ENCODE measurements around the gene ANKRD6.

The ANKRD6 gene

GRCh38 chr6:89505847-89506246 lies 72.9 kb downstream of the ANKRD6 start:
- no peak for DNase-seq (ENCODE audit: low read depth, low spot score)
- H3K27ac ChIP-seq = no peak overlapping the region

- no peak overlapping the region for H3K27ac ChIP-seq
- no peak for DNase-seq (ENCODE audit: low read depth, low spot score)
Observed at GRCh38 chr6:89506716-89507617, 74.0 kb downstream of the ANKRD6 start.

- no peak overlapping the region for H3K27ac ChIP-seq
- no peak for DNase-seq (ENCODE audit: low read depth, low spot score)
Observed at GRCh38 chr6:89508755-89509563, 76.0 kb downstream of the ANKRD6 start.

- no peak for DNase-seq (ENCODE audit: low read depth, low spot score)
- H3K27ac ChIP-seq = no peak overlapping the region
Observed at GRCh38 chr6:89509777-89510281, 76.9 kb downstream of the ANKRD6 start.

GRCh38 chr6:89510393-89510792 lies 77.4 kb downstream of the ANKRD6 start:
- H3K27ac ChIP-seq = no peak overlapping the region
- no peak for DNase-seq (ENCODE audit: low read depth, low spot score)

- H3K27ac ChIP-seq = peak overlapping the region; percentile 5
- DNase-seq (ENCODE audit: low read depth, low spot score) = no peak
Observed at GRCh38 chr6:89518352-89519055, 85.6 kb downstream of the ANKRD6 start.

GRCh38 chr6:89520736-89521135 lies 87.8 kb downstream of the ANKRD6 start:
- H3K27ac ChIP-seq = no peak overlapping the region
- no peak for DNase-seq (ENCODE audit: low read depth, low spot score)

- DNase-seq (ENCODE audit: low read depth, low spot score) = no peak
- no peak overlapping the region for H3K27ac ChIP-seq
Observed at GRCh38 chr6:89522778-89523177, 89.8 kb downstream of the ANKRD6 start.

- DNase-seq (ENCODE audit: low read depth, low spot score) = no peak
- H3K27ac ChIP-seq = no peak overlapping the region
Observed at GRCh38 chr6:89525786-89526562, 93.0 kb downstream of the ANKRD6 start.

- DNase-seq (ENCODE audit: low read depth, low spot score) = no peak
- H3K27ac ChIP-seq = no peak overlapping the region
Observed at GRCh38 chr6:89526563-89526869, 93.6 kb downstream of the ANKRD6 start.

GRCh38 chr6:89527634-89528033 lies 94.7 kb downstream of the ANKRD6 start:
- no peak for DNase-seq (ENCODE audit: low read depth, low spot score)

GRCh38 chr6:89528866-89529265 lies 95.9 kb downstream of the ANKRD6 start:
- no peak for DNase-seq (ENCODE audit: low read depth, low spot score)
- H3K27ac ChIP-seq = no peak overlapping the region

More at GRCh38 chr6:89527634-89528033, 94.7 kb downstream of the ANKRD6 start:
- no peak overlapping the region for H3K27ac ChIP-seq

- H3K27ac ChIP-seq = no peak overlapping the region
- DNase-seq (ENCODE audit: low read depth, low spot score) = no peak
Observed at GRCh38 chr6:89530982-89531381, 98.0 kb downstream of the ANKRD6 start.

- H3K27ac ChIP-seq = no peak overlapping the region
- DNase-seq (ENCODE audit: low read depth, low spot score) = no peak
Observed at GRCh38 chr6:89536231-89536630, 103.3 kb downstream of the ANKRD6 start.

GRCh38 chr6:89539779-89540178 lies 106.8 kb downstream of the ANKRD6 start:
- no peak for DNase-seq (ENCODE audit: low read depth, low spot score)
- H3K27ac ChIP-seq = no peak overlapping the region

- H3K27ac ChIP-seq = no peak overlapping the region
- DNase-seq (ENCODE audit: low read depth, low spot score) = no peak
Observed at GRCh38 chr6:89542081-89542857, 109.3 kb downstream of the ANKRD6 start.

GRCh38 chr6:89542866-89543265 lies 109.9 kb downstream of the ANKRD6 start:
- no peak for DNase-seq (ENCODE audit: low read depth, low spot score)
- H3K27ac ChIP-seq = no peak overlapping the region

GRCh38 chr6:89547281-89547680 lies 114.3 kb downstream of the ANKRD6 start:
- DNase-seq (ENCODE audit: low read depth, low spot score) = no peak

GRCh38 chr6:89553431-89553830 lies 120.5 kb downstream of the ANKRD6 start:
- H3K27ac ChIP-seq = no peak overlapping the region

More at GRCh38 chr6:89547281-89547680, 114.3 kb downstream of the ANKRD6 start:
- no peak overlapping the region for H3K27ac ChIP-seq

More at GRCh38 chr6:89553431-89553830, 120.5 kb downstream of the ANKRD6 start:
- DNase-seq (ENCODE audit: low read depth, low spot score) = no peak
